H4 (cell line): ENCODE results near the gene OR2B6. TPM values are rescaled to one million over a fixed set of nuclear protein-coding genes. Genes with fewer than 3 reads are reported as not detected.
"Not testable (repeated sequence)": the region's sequence is repeated elsewhere in the genome, so short reads cannot be mapped to it uniquely, and the experiment has no call there.

Experiments used
- DNase-seq: peaks from one replicate; pipeline ENCODE4 v3.0.0-alpha.2; 2015; ENCODE audit warnings: low spot score
- total RNA-seq: library from RNA; depleted of rRNA; stranded (reverse); fragments of >200 nt; shearing (Covaris generic); gene quantifications from 2 replicates; pipeline ENCODE4 v1.2.3, GENCODE V29; 2014; rRNA removed

OR2B6 gene
- not detected in 2 replicates for total RNA-seq

DNA sequence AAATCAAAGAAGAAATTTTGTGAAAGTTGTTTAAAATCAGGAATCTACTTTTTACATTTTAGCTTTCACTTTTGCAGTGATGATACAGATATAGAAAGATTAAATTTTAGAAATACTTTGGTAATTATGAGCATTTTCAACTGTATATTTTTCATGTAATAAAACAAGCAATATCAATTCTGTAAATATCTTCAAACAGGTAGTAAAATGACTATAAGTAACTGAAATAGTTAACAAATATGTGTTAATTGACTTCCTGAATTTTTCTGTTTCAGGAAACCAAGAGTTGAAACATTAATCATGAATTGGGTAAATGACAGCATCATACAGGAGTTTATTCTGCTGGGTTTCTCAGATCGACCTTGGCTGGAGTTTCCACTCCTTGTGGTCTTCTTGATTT is at the start of gene OR2B6:
OR2B6 (plus strand) TSS at position 301 of the 400 bp plus-strand sequence; CDS start at position 301, 0 bp downstream.
- no peak for DNase-seq

GRCh38 chr6:27908017-27908416 is 49.0 kb upstream of the OR2B6 start:
- DNase-seq = no peak

DNA sequence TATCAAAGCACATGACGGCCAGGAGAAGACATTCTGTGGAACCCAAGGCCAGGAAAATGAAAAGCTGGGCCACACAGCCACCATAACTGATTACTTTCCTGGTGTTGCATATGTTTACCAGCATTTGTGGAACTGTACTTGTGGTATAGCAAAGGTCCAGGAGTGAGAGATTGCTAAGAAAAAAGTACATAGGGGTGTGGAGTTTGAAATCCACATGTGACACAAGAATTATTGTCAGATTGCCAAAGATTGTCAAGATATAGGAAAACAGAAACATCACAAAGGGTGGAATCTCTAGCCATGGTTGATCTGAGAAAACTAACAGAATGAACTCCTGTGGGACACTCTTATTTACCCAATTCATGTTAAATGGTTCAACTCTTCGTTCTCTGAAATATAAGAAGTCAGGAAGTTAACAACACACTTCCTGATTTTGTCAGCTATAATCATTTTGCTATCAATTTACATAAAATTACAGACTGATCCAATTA is 45.0 kb upstream of the OR2B6 start, which contains the start of gene OR2B2:
OR2B2 (minus strand) TSS at position 441 of the 491 bp plus-strand sequence; CDS start at position 364, 77 bp downstream.
- no peak for DNase-seq

DNA sequence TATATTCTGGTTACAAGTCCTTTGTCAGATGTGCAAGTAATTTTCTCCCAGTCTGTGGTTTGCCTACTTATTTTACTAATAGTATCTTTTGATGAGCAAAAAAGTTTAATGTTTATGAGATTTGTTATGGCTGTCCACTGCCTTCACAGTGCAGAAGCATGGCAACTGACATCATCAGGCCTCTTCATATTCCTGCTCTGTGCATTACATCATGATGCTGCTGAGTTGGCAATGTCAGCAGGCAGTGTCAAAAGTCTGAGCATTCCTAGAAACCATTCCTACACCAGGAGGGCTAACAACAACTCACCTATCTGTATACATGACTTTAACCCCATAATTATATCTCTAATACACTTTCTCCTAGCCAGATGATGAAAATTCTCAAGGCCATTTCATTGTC is 34.1 kb upstream of the OR2B6 start:
- no peak for DNase-seq

- DNase-seq = no peak
Observed at GRCh38 chr6:27924179-27924578, 32.9 kb upstream of the OR2B6 start.

DNA sequence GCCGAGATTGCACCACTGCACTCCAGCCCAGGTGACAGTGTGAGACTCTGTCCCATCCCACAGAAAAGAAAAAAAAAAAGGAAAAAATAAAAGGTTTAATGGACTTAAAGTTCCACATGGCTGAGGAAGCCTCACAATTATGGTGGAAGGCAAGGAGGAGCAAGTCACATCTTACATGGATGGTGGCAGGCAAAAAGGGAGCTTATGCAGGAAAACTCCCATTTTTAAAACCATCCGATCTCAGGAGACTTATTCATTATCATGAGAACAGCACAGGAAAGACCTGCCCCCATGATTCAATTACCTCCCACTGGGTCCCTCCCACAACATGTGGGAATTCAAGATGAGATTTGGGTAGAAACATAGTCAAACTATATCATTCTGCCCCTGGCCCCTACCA is 29.0 kb upstream of the OR2B6 start:
- DNase-seq = not testable (repeated sequence)

DNA sequence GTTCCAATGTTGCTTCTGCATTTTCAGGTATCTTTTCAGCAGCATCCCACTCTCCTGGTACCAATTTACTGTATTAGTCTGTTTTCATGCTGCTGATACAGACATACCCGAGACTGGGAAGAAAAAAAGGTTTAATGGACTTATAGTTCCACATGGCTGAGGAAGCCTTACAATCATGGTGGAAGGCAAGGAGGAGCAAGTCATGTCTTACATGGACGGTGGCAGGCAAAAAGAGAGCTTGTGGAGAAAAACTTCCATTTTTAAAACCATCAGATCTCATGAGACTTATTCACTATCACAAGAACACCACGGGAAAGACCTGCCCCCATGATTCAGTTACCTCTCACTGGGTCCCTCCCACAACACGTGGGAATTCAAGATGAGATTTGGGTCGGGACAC is 27.1 kb upstream of the OR2B6 start:
- not testable (repeated sequence) for DNase-seq

DNA sequence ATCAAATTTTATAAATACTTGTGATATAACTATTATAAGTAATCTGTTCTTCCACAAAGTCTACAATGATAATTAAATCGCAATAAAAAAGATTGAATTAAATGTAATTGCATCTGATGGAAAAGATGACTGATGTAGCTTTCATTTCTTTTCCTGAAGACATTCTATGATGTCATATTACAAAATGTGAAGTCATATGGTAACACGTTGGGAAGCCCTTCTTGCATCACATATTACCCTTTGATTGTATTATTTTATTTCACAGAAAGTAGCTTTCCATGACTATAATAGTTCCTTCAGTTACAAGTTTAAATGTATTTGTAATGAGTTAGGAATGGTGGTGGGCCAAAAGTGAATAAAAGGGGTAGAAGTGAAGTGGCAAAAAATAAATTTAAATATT is 25.8 kb upstream of the OR2B6 start:
- DNase-seq = no peak

DNA sequence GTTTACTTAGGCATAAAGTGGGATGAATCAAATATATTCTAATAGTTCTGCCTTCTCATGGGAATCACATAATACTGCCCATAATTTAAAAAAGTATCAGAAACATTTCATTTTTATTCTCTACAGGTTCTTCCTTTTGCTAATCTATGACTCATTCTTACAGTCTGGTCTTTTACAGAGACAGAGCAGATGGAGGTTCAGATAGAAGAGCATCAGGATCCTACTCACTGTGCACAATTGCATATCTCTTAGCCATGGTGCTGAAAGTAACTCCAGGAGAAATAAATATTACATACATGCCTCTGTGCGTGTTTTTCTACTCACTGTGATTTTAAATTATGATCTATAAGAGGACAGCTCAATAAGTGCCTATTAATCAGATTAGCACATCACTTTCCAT is 16.3 kb upstream of the OR2B6 start:
- DNase-seq = no peak

GRCh38 chr6:27943072-27943471 is 14.0 kb upstream of the OR2B6 start:
- not testable (repeated sequence) for DNase-seq

DNA sequence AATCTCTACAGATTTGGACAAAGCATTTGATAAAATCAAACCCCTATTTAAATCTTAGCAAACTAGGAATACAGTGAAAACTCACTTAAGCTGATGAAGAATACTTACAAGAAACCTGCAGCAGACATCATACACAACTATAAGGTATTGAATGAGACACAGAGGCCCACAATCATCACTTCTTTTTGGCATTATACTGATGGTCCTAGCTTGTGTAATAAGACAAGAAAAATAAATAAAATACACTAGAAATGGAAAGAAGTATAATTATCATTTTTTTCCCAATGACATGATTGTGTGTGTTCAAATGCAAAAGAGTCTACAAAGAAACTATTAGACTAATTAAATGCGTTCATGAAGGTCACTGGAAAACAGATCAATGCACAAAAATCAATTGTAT is 8.8 kb upstream of the OR2B6 start:
- DNase-seq = no peak

DNA sequence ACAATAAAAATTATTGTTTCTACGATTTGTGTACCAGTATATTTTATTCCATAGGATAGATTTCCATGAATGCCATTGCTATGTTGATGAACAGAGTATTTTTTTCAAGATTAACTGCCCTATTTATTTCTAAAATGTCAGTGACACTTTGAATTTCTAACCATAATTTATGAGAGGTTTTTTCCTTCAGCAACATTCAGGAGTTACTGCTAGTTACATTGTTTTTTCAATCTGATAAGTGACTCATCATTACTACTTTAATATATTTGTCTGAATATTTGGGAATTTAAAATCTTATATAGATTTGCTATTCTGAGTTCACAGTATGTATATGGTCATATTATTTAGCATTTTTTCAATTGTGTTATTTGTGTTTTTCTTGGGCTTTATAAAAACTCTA is 6.0 kb upstream of the OR2B6 start:
- DNase-seq = no peak

- DNase-seq = no peak
Observed at GRCh38 chr6:27957516-27957915, 475 bp downstream of the OR2B6 start.

DNA sequence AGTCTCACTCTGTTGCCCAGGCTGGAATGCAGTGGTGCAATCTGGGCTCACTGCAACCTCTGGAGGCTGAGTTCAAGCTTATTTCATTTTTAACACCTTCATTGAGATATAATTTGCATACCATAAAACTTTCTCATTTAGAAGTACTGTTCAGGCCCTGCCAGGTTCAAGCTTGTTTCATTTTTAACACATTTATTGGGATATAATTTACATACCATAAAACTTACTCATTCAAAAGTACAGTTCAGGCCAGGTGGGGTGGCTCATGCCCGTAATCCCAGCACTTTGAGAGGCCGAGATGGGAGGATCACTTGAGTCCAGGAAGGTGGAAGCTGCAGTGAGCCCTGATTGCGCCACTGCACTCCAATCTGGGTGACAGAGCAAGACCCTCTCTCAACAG is 5.5 kb downstream of the OR2B6 start:
- no peak for DNase-seq

- DNase-seq = no peak
Observed at GRCh38 chr6:27966044-27966443, 9.0 kb downstream of the OR2B6 start.

DNA sequence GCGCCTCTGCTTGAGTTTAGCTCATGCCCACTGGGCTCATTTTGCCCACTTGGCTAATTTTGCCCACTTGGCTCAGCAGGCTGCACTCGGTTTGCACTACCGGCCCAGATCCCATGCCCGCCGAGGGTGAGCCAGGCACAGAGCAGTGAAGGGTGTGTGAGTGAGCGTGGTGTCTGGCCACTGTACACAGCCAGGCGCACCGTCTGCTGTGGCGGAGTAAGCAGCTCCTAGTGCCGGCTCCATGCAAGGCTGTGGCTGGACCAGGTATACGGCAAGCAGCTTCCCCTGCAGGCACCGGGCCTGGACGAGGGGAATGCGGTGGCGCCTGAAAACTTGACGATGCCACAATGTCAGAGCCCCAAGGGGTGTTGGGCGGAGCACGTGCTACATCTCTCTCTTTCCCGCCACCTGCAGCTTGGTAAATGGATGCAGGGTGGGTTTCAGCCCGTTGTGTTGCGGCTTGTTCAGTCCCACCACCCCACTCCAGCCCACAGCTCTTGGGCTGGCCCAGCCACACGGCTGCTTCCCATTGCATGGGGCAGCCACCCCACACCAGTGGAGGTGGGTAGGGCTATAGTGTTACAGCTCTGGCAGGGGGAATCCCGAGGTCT is 9.9 kb downstream of the OR2B6 start:
- no peak for DNase-seq

GRCh38 chr6:27970444-27970843 is 13.4 kb downstream of the OR2B6 start:
- DNase-seq = no peak

DNA sequence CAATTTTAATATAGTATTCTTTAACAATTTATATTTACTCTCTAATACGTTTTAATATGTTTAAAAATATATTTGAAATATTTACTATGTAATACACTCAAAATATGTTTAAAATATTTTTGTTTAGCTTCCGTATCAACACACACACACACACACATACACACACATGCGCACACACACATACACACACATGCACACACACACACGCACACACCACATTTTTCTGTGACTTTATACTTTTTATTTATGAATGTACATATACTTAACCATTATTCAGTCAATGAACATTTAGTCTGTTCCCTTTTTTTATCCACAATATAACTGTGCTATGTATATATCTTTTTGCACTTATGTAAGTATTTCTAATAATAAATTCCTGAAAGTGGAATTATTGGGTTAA is 15.7 kb downstream of the OR2B6 start:
- DNase-seq = no peak

GRCh38 chr6:27977387-27977786 is 20.3 kb downstream of the OR2B6 start:
- no peak for DNase-seq

- no peak for DNase-seq
Observed at GRCh38 chr6:27978705-27979104, 21.7 kb downstream of the OR2B6 start.

GRCh38 chr6:27980111-27980510 is 23.1 kb downstream of the OR2B6 start:
- no peak for DNase-seq

- DNase-seq = no peak
Observed at GRCh38 chr6:27986928-27987725, 30.1 kb downstream of the OR2B6 start.

GRCh38 chr6:27994616-27995015 is 37.6 kb downstream of the OR2B6 start:
- no peak for DNase-seq
